Left renal pelvis (tissue), 4 donors: ENCODE data around the gene AGRN. TPM values are rescaled to one million over a fixed set of nuclear protein-coding genes. Genes with fewer than 3 reads are reported as not detected.

Experiments used
- polyA plus RNA-seq, 4 donors: library from polyadenylated mRNA; unstranded; fragments of 120-200 nt; gene quantifications; one replicate each; pipeline ENCODE4 v1.2.1, GENCODE V29; 2013; ENCODE audit not compliant: insufficient read length in 4 of 4

AGRN gene
- polyA plus RNA-seq, 4 donors: 60.6 to 306 (median 204) TPM

Other genes with a start within 250 kb of the AGRN start
- gene SAMD11, start 96.2 kb upstream of the AGRN start, polyA plus RNA-seq: 10 to 100 TPM; 43.9 to 94.8 (median 63.0) TPM
- 10 to 100 TPM; 37.7 to 67.3 (median 56.9) TPM for gene NOC2L, start 60.9 kb upstream of the AGRN start, polyA plus RNA-seq
- gene KLHL17, start 59.5 kb upstream of the AGRN start, polyA plus RNA-seq: 10 to 100 TPM in 1 of 4 donors, 1 to 10 TPM in 3; 8.1 to 17.6 (median 9.3) TPM
- under 1 TPM in 3 of 4 donors, not detected in 1; 0.14 to 0.90 (median 0.43) TPM for gene PLEKHN1, start 53.6 kb upstream of the AGRN start, polyA plus RNA-seq
- gene PERM1, start 38.0 kb upstream of the AGRN start, polyA plus RNA-seq: under 1 TPM in 3 of 4 donors, not detected in 1; 0.23 to 0.43 (median 0.32) TPM
- 10 to 100 TPM in 3 of 4 donors, 1 to 10 TPM in 1; 5.5 to 38.1 (median 17.4) TPM for gene HES4, start 20.0 kb upstream of the AGRN start, polyA plus RNA-seq
- gene ISG15, start 6.6 kb upstream of the AGRN start, polyA plus RNA-seq: 10 to 100 TPM in 3 of 4 donors, 1 to 10 TPM in 1; 9.6 to 17.1 (median 13.6) TPM
- gene RNF223, start 54.2 kb downstream of the AGRN start, polyA plus RNA-seq: under 1 TPM in 3 of 4 donors, not detected in 1; 0.23 to 0.85 (median 0.70) TPM
- 10 to 100 TPM in 1 of 4 donors, 1 to 10 TPM in 3; 7.0 to 19.3 (median 7.2) TPM for gene C1orf159, start 96.0 kb downstream of the AGRN start, polyA plus RNA-seq
- gene TTLL10, start 153.8 kb downstream of the AGRN start, polyA plus RNA-seq: under 1 TPM in 3 of 4 donors, not detected in 1; 0.43 to 0.86 (median 0.79) TPM
- under 1 TPM; 0.26 to 0.72 (median 0.51) TPM for gene TNFRSF18, start 186.5 kb downstream of the AGRN start, polyA plus RNA-seq
- gene TNFRSF4, start 194.0 kb downstream of the AGRN start, polyA plus RNA-seq: 1 to 10 TPM; 1.5 to 2.7 (median 1.8) TPM
- gene SDF4, start 211.9 kb downstream of the AGRN start, polyA plus RNA-seq: 100 to 1,000 TPM; 120 to 139 (median 128) TPM
- gene B3GALT6, start 212.1 kb downstream of the AGRN start, polyA plus RNA-seq: 10 to 100 TPM; 15.8 to 22.2 (median 20.6) TPM
- gene C1QTNF12, start 226.6 kb downstream of the AGRN start, polyA plus RNA-seq: 10 to 100 TPM in 1 of 4 donors, 1 to 10 TPM in 3; 4.1 to 17.4 (median 8.5) TPM